AG10803 (cell line): Measurements from ENCODE around the gene FFAR4.

Experiments
- DNase-seq: peaks from one replicate; pipeline ENCODE4 v3.0.0; 2010; ENCODE audit warnings: low read depth
- H3K4me3 ChIP-seq: 2 replicates; pipeline ENCODE4 v1.5.1; 2011; ENCODE audit warnings: mild to moderate bottlenecking, low read length, control low read depth
- CTCF ChIP-seq: conservative IDR thresholded peaks from 2 replicates; pipeline ENCODE4 v1.5.1; 2011; ENCODE audit warnings: mild to moderate bottlenecking, low read length, control low read depth, inconsistent platforms

Gene FFAR4

GRCh38 chr10:93594518-93594917 lies 28.1 kb downstream of the FFAR4 start:
- no peak overlapping the region for H3K4me3 ChIP-seq
- no peak for DNase-seq
- TF ChIP-seq CTCF, result no peak

GRCh38 chr10:93595378-93596161 lies 29.1 kb downstream of the FFAR4 start:
- no peak for TF ChIP-seq CTCF
- no peak for DNase-seq
- no peak overlapping the region for H3K4me3 ChIP-seq

- no peak for DNase-seq
- no peak for TF ChIP-seq CTCF
- H3K4me3 ChIP-seq, result no peak overlapping the region
These were observed 30.1 kb downstream of the FFAR4 start for GRCh38 chr10:93596539-93596938.

- no peak for DNase-seq
- no peak for TF ChIP-seq CTCF
- H3K4me3 ChIP-seq, result no peak overlapping the region
These were observed 30.7 kb downstream of the FFAR4 start for GRCh38 chr10:93597075-93597599.

- DNase-seq, result no peak
- TF ChIP-seq CTCF, result no peak
These were observed 31.7 kb downstream of the FFAR4 start for GRCh38 chr10:93598157-93598556.

GRCh38 chr10:93599335-93599734 lies 32.9 kb downstream of the FFAR4 start:
- no peak overlapping the region for H3K4me3 ChIP-seq
- DNase-seq, result no peak
- TF ChIP-seq CTCF, result no peak

More at GRCh38 chr10:93598157-93598556, 31.7 kb downstream of the FFAR4 start:
- no peak overlapping the region for H3K4me3 ChIP-seq

GRCh38 chr10:93599778-93600177 lies 33.3 kb downstream of the FFAR4 start:
- DNase-seq, result no peak
- H3K4me3 ChIP-seq, result no peak overlapping the region
- TF ChIP-seq CTCF, result no peak
